Left kidney (tissue), 2 donors: ENCODE data around the gene EFEMP2. TPM values are rescaled to one million over a fixed set of nuclear protein-coding genes. Genes with fewer than 3 reads are reported as not detected.
"Not testable (repeated sequence)": the region's sequence is repeated elsewhere in the genome, so short reads cannot be mapped to it uniquely, and the experiment has no call there.

Source experiments
- DNase-seq: peaks from one replicate; pipeline ENCODE4 v3.0.0-alpha.2; 2013
- polyA plus RNA-seq: library from polyadenylated mRNA; unstranded; fragments of 120-200 nt; gene quantifications from one replicate; pipeline ENCODE4 v1.2.1, GENCODE V29; 2013; ENCODE audit not compliant: insufficient read length

Gene EFEMP2
- polyA plus RNA-seq, 1 donor: 102 TPM

- no peak for DNase-seq
Measured at GRCh38 chr11:65856689-65857499, 15.7 kb downstream of the EFEMP2 start.

GRCh38 chr11:65855927-65856363 is 16.7 kb downstream of the EFEMP2 start:
- DNase-seq: no peak

GRCh38 chr11:65854852-65855837 is 17.5 kb downstream of the EFEMP2 start:
- DNase-seq: no peak

- no peak for DNase-seq
Measured at GRCh38 chr11:65854161-65854592, 18.4 kb downstream of the EFEMP2 start.

GRCh38 chr11:65853246-65853979 is 19.2 kb downstream of the EFEMP2 start:
- no peak for DNase-seq

- DNase-seq: no peak
Measured at GRCh38 chr11:65852508-65853245, 19.9 kb downstream of the EFEMP2 start.

GRCh38 chr11:65851811-65852507 is 20.6 kb downstream of the EFEMP2 start:
- no peak for DNase-seq

GRCh38 chr11:65851083-65851579 is 21.5 kb downstream of the EFEMP2 start:
- DNase-seq: no peak

GRCh38 chr11:65850217-65851082 is 22.1 kb downstream of the EFEMP2 start:
- no peak for DNase-seq

GRCh38 chr11:65849771-65850216 is 22.8 kb downstream of the EFEMP2 start:
- DNase-seq: no peak

GRCh38 chr11:65849366-65849765 is 23.2 kb downstream of the EFEMP2 start:
- no peak for DNase-seq

GRCh38 chr11:65848693-65849092 is 23.9 kb downstream of the EFEMP2 start:
- not testable (repeated sequence) for DNase-seq

- DNase-seq: no peak
Measured at GRCh38 chr11:65847746-65848145, 24.9 kb downstream of the EFEMP2 start.

GRCh38 chr11:65844231-65844872 is 28.2 kb downstream of the EFEMP2 start:
- no peak for DNase-seq

GRCh38 chr11:65843811-65844210 is 28.8 kb downstream of the EFEMP2 start:
- no peak for DNase-seq

GRCh38 chr11:65842144-65842543 is 30.5 kb downstream of the EFEMP2 start:
- DNase-seq: no peak

GRCh38 chr11:65834202-65834601 is 38.4 kb downstream of the EFEMP2 start:
- no peak for DNase-seq

- peak; percentile 95 for DNase-seq
Measured at GRCh38 chr11:65833297-65834030, 39.1 kb downstream of the EFEMP2 start, which contains the start of gene SNX32. Gene SNX32, plus strand, starts transcription at chr11:65833963. Its CDS starts 103 bp downstream, at chr11:65834066.
